A673 (cell line): ENCODE data around the gene ABR. TPM values are rescaled to one million over a fixed set of nuclear protein-coding genes. Genes with fewer than 3 reads are reported as not detected.

Experiments used
- BruUV-seq: library from RNA; stranded (reverse); fragments of 400-500 nt; replicated peaks from 2 replicates; lab custom pipeline; 2021; lab: Mats Ljungman, UMichigan
- CTCF ChIA-PET: fragments of 300-600 bp; sonication (Branson Sonifier 250); formaldehyde crosslinking; loops from one replicate; lab custom pipeline; 2022; ENCODE audit warnings: antibody characterized with exemption; lab: Charles Lee
- POLR2A ChIA-PET: fragments of 300-600 bp; sonication (Branson Sonifier 250); formaldehyde crosslinking; loops from one replicate; lab custom pipeline; 2022; ENCODE audit warnings: antibody characterized with exemption; ENCODE audit not compliant: low non-redundant PET; lab: Charles Lee
- DNase-seq: peaks from one replicate; pipeline ENCODE4 v3.0.0-alpha.2; 2015; ENCODE audit warnings: low spot score
- H3K27ac ChIP-seq: fragments of 200-600 bp; sonication (generic); 2 replicates; pipeline ENCODE4 v1.5.1; 2016; ENCODE audit warnings: mixed run types, low read depth, mild to moderate bottlenecking, mixed read lengths, antibody characterized with exemption, low read length; ENCODE audit not compliant: poor library complexity, severe bottlenecking
- H3K27me3 ChIP-seq: fragments of 200-600 bp; sonication (generic); replicated peaks from 2 replicates; pipeline ENCODE4 v1.6.1; 2017; ENCODE audit warnings: mixed run types, low read depth, mild to moderate bottlenecking, mixed read lengths, antibody characterized with exemption, low read length; ENCODE audit not compliant: insufficient read depth, poor library complexity
- H3K36me3 ChIP-seq: fragments of 200-600 bp; sonication (generic); 2 replicates; pipeline ENCODE4 v1.6.1; 2016; ENCODE audit warnings: mixed run types, mild to moderate bottlenecking, mixed read lengths, antibody characterized with exemption, low read length; ENCODE audit not compliant: insufficient read depth, poor library complexity, severe bottlenecking
- H3K4me1 ChIP-seq: fragments of 200-600 bp; sonication (generic); 2 replicates; pipeline ENCODE4 v1.6.1; 2017; ENCODE audit warnings: mixed run types, mild to moderate bottlenecking, mixed read lengths, antibody characterized with exemption, low read length; ENCODE audit not compliant: insufficient read depth, poor library complexity, severe bottlenecking
- H3K4me3 ChIP-seq: fragments of 200-600 bp; sonication (generic); 2 replicates; pipeline ENCODE4 v1.5.1; 2016; ENCODE audit warnings: low read depth, mixed run types, mild to moderate bottlenecking, mixed read lengths, low read length; ENCODE audit not compliant: poor library complexity, severe bottlenecking
- H3K9me3 ChIP-seq: fragments of 200-600 bp; sonication (generic); 2 replicates; pipeline ENCODE4 v1.6.1; 2016; ENCODE audit warnings: mixed run types, low read depth, mild to moderate bottlenecking, mixed read lengths, antibody characterized with exemption, low read length; ENCODE audit not compliant: poor library complexity, severe bottlenecking
- CTCF ChIP-seq: fragments of 300-800, 200-600 bp; sonication (generic); conservative IDR thresholded peaks from 2 replicates; pipeline ENCODE4 v1.5.1; 2017; ENCODE audit warnings: low read depth, mild to moderate bottlenecking, antibody characterized with exemption, low read length, moderate library complexity, mixed read lengths
- EZH2 ChIP-seq: fragments of 200-600 bp; sonication (generic); IDR thresholded peaks from 2 replicates; pipeline ENCODE4 v1.6.1; 2017; ENCODE audit warnings: borderline replicate concordance, low read depth, mild to moderate bottlenecking, mixed read lengths, antibody characterized with exemption, low read length; ENCODE audit not compliant: poor library complexity, severe bottlenecking
- intact Hi-C: fragments of 100-400 bp; cut with micrococcal nuclease; formaldehyde crosslinking; loops from one replicate; pipeline ENCODE4 v1.10.0; 2022; ENCODE audit not compliant: unreplicated experiment
- total RNA-seq: library from RNA; stranded (reverse); gene quantifications from 2 replicates; pipeline ENCODE4 v1.2.3, GENCODE V29; 2021

ABR gene
- total RNA-seq, 1 experiment from 2014 or later, result 47.6 TPM

- ChIA-PET CTCF (no interaction called here), POLR2A (no interaction called here)
- intact Hi-C loops, result no loop called here
- Histone ChIP-seq H3K27ac (no peak overlapping the region), H3K4me3 (no peak overlapping the region), H3K4me1 (no peaks in the 10 kb centered on the region), H3K36me3 (no peaks in the 10 kb centered on the region), H3K27me3 (no peaks in the 10 kb centered on the region), H3K9me3 (no peaks in the 10 kb centered on the region)
- no peak for DNase-seq
- no TSS peak for BruUV-seq
- no peak for TF ChIP-seq EZH2
- TF ChIP-seq CTCF, result no peak
These were observed 148.9 kb downstream of the ABR start for GRCh38 chr17:1030684-1031532.

- ChIA-PET CTCF (no interaction called here), POLR2A (no interaction called here)
- intact Hi-C loops, result no loop called here
- Histone ChIP-seq H3K4me3 (no peak overlapping the region), H3K27ac (no peak overlapping the region), H3K9me3 (no peaks in the 10 kb centered on the region), H3K36me3 (no peaks in the 10 kb centered on the region), H3K4me1 (no peaks in the 10 kb centered on the region), H3K27me3 (no peaks in the 10 kb centered on the region)
- no peak for DNase-seq
- TF ChIP-seq EZH2 (no peak), CTCF (no peak)
- BruUV-seq, result no TSS peak
These were observed 149.7 kb downstream of the ABR start for GRCh38 chr17:1029922-1030644.

GRCh38 chr17:1029196-1029921 is 150.4 kb downstream of the ABR start:
- BruUV-seq, result no TSS peak
- no peak overlapping the region for H3K4me3 ChIP-seq
- no peaks in the 10 kb centered on the region for H3K27me3 ChIP-seq
- H3K36me3 ChIP-seq, result no peaks in the 10 kb centered on the region
- no peak for TF ChIP-seq CTCF
- no peak for TF ChIP-seq EZH2
- no peaks in the 10 kb centered on the region for H3K4me1 ChIP-seq
- CTCF ChIA-PET, result no interaction called here
- intact Hi-C loops, result no loop called here
- no peaks in the 10 kb centered on the region for H3K9me3 ChIP-seq
- DNase-seq, result no peak
- POLR2A ChIA-PET, result no interaction called here
- no peak overlapping the region for H3K27ac ChIP-seq
